ENCODE data around the gene OAF.

Gene OAF

DNA sequence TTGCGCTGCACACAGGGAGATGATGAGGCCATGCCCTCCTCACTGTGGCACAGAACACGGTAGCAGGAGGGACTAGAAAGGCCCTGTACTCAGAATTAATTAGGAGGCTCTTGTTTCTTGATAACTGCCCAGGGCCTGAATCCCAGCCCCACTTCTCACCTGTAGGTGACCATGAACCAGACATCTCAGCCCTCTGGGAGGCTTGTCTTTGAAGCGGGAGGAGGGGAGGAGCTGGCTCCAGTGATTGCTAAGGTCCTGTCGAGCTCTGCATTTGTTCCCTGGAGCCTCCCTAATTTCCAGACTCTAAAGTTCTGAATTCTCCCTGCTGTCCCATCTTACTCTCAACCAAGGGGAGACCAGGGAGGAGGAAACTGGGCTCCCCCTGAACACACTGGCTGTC, 19.8 kb upstream of the OAF start:
- no peak for DNase-seq (ENCODE audit: low spot score)
- no peak for TF ChIP-seq CTCF (IDR thresholded peaks at IDR 0.05; ENCODE audit: extremely low read depth, missing control alignments)

DNA sequence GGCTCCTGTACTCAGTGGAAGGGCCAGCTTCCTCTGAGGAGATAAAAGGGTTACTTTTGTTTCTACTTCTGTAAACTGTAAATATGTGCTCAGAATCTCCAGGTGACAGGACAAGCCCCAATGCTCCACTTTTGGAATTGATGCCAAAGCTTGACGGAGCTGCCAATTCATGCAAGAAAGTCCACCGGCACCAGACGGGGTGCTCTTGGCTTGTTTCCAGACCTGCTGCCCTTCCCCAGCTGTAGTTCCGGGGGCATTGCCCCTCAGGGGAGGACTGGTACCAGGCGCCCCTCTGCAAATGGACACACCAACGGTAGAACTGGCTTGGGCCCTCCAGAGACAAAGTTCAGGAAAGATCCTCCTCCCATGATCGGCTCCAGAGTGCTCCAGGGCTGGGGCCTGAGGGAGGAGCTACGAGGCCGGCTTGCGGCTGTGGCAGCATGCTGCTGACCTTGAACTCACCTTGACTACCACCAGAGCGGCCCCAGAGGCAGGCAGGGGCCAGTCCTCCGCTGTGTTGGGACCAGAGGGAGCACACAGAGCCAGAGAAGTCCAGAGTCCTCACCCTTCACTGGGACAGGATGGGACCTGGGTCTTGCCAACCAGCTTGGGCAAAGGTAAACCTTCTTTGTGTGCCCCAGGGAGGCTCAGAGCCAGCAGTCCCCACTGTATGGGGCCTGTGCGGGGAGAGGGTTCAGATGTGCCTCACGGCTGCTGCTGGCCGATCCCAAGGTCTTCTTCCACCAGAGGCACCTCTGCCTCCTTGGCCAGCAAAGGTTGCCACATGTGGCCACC, 17.8 kb upstream of the OAF start:
- DNase-seq (ENCODE audit: low spot score), result no peak
- TF ChIP-seq CTCF (IDR thresholded peaks at IDR 0.05; ENCODE audit: extremely low read depth, missing control alignments), result no peak

GRCh38 chr11:120194166-120194565, 16.7 kb upstream of the OAF start:
- DNase-seq (ENCODE audit: low spot score), result no peak
- no peak for TF ChIP-seq CTCF (IDR thresholded peaks at IDR 0.05; ENCODE audit: extremely low read depth, missing control alignments)

GRCh38 chr11:120195601-120196320, 15.1 kb upstream of the OAF start:
- TF ChIP-seq CTCF (IDR thresholded peaks at IDR 0.05; ENCODE audit: extremely low read depth, missing control alignments), result no peak
- DNase-seq (ENCODE audit: low spot score), result no peak

GRCh38 chr11:120196826-120197225, 14.0 kb upstream of the OAF start:
- DNase-seq (ENCODE audit: low spot score), result no peak
- no peak for TF ChIP-seq CTCF (IDR thresholded peaks at IDR 0.05; ENCODE audit: extremely low read depth, missing control alignments)

DNA sequence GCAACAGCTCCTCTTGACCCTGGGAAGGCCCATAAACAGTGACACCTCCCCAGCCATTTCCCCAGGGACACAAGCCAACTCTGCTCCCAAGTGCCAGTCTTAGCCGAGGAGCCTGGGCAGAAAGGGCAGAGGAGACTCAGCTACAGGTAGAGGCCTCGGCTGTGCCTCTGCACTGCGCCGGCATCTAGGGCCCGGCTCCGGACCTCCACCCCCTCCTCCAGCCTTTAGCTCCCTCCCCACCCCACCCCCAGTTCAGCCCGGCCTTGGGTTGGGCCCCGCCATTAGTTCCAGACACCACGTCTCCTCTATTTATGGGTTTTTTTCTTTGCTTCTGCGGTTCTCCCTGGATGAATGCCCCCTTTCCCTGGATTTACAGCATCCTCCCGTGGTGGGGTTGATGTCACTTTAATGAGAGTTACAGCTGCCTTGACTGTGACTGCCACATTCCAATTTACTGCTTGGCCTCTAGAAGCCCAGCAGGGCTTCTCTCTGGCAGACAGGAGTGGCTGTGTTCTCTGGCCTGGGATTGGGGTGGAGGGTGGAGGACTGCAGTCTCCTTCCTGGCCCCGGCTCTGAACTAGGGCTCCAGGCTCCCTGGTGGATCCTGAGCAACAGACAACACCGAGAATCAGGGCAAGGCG, 13.5 kb upstream of the OAF start:
- no peak for TF ChIP-seq CTCF (IDR thresholded peaks at IDR 0.05; ENCODE audit: extremely low read depth, missing control alignments)
- no peak for DNase-seq (ENCODE audit: low spot score)

DNA sequence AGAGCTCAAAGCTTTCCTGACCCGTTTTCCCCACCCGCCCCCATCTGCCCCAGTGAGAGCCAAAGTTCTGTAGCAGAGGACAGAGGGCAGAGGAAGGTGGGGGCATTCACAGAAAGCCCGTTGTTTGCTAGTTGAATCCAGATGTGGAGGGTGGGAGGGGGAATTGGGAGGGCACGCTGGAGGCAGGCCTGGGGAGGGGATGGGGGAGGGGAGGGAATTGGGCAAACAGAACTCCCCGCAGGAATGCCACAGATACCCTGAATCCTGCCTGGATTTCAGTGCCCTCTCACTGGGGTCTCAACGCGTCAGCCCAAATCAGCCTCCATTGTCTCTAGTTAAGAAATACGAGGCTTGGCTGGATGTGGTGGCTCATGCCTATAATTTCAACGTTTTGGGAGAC, 12.9 kb upstream of the OAF start:
- no peak for TF ChIP-seq CTCF (IDR thresholded peaks at IDR 0.05; ENCODE audit: extremely low read depth, missing control alignments)
- no peak for DNase-seq (ENCODE audit: low spot score)

All from GM20000 (cell line).